DOHH2 (cell line): ENCODE data around the gene MYO10.

ENCODE experiments used
- EZH2phosphoT487 ChIP-seq: fragments of 200-600 bp; sonication (generic); IDR thresholded peaks from 2 replicates; pipeline ENCODE4 v1.6.1; 2017; ENCODE audit warnings: borderline replicate concordance, mild to moderate bottlenecking, antibody characterized with exemption, low read length, moderate library complexity, mixed read lengths
- TF ChIP-seq, protein P1 (sequence below): fragments of 200-600 bp; sonication (generic); IDR thresholded peaks from one replicate; pipeline ENCODE4 v1.5.1; 2014; ENCODE audit warnings: antibody characterized with exemption, mild to moderate bottlenecking, low read depth, low read length; ENCODE audit not compliant: poor library complexity, severe bottlenecking

- TF ChIP-seq, protein P1, sequence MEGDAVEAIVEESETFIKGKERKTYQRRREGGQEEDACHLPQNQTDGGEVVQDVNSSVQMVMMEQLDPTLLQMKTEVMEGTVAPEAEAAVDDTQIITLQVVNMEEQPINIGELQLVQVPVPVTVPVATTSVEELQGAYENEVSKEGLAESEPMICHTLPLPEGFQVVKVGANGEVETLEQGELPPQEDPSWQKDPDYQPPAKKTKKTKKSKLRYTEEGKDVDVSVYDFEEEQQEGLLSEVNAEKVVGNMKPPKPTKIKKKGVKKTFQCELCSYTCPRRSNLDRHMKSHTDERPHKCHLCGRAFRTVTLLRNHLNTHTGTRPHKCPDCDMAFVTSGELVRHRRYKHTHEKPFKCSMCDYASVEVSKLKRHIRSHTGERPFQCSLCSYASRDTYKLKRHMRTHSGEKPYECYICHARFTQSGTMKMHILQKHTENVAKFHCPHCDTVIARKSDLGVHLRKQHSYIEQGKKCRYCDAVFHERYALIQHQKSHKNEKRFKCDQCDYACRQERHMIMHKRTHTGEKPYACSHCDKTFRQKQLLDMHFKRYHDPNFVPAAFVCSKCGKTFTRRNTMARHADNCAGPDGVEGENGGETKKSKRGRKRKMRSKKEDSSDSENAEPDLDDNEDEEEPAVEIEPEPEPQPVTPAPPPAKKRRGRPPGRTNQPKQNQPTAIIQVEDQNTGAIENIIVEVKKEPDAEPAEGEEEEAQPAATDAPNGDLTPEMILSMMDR: no peak
- TF ChIP-seq EZH2phosphoT487: no peak
These were observed 199.7 kb downstream of the MYO10 start for GRCh38 chr5:16736158-16736995.
